HG02798 (cell line): Measurements from ENCODE around the gene CREB3L1.

Experiments used
- ATAC-seq: cut with Tn5 transposase; IDR thresholded peaks from one replicate; pipeline ENCODE4 v1.9.1; 2021; ENCODE audit warnings: mild to moderate bottlenecking; ENCODE audit not compliant: unreplicated experiment, poor library complexity

The CREB3L1 gene

GRCh38 chr11:46338988-46339666, 61.7 kb downstream of the CREB3L1 start:
- no peak for ATAC-seq

GRCh38 chr11:46339816-46340215, 62.4 kb downstream of the CREB3L1 start:
- no peak for ATAC-seq

GRCh38 chr11:46341454-46341853, 64.0 kb downstream of the CREB3L1 start:
- ATAC-seq = no peak

GRCh38 chr11:46342239-46342638, 64.8 kb downstream of the CREB3L1 start:
- ATAC-seq = no peak

GRCh38 chr11:46343520-46343919, 66.1 kb downstream of the CREB3L1 start:
- ATAC-seq = no peak

- ATAC-seq = no peak
These were observed 67.7 kb downstream of the CREB3L1 start for GRCh38 chr11:46345131-46345597.

- no peak for ATAC-seq
These were observed 68.5 kb downstream of the CREB3L1 start for GRCh38 chr11:46345881-46346484.

- ATAC-seq = peak; percentile 81
These were observed 69.6 kb downstream of the CREB3L1 start, which contains the start of gene DGKZ for GRCh38 chr11:46346886-46347636. Gene DGKZ (plus strand): TSS chr11:46347463. CDS start chr11:46347660, 197 bp downstream.

GRCh38 chr11:46347637-46348311, 70.3 kb downstream of the CREB3L1 start:
- ATAC-seq = no peak

GRCh38 chr11:46348566-46349401, 71.3 kb downstream of the CREB3L1 start:
- no peak for ATAC-seq

- no peak for ATAC-seq
These were observed 73.2 kb downstream of the CREB3L1 start for GRCh38 chr11:46350695-46351094.

- ATAC-seq = no peak
These were observed 73.7 kb downstream of the CREB3L1 start for GRCh38 chr11:46351148-46351547.

- no peak for ATAC-seq
These were observed 74.1 kb downstream of the CREB3L1 start for GRCh38 chr11:46351606-46352005.

- ATAC-seq = no peak
These were observed 74.8 kb downstream of the CREB3L1 start for GRCh38 chr11:46352063-46352841.

GRCh38 chr11:46353698-46354097, 76.2 kb downstream of the CREB3L1 start:
- no peak for ATAC-seq

GRCh38 chr11:46356924-46357482, 79.5 kb downstream of the CREB3L1 start:
- no peak for ATAC-seq

- ATAC-seq = no peak
These were observed 80.0 kb downstream of the CREB3L1 start for GRCh38 chr11:46357483-46357936.

GRCh38 chr11:46359953-46360352, 82.5 kb downstream of the CREB3L1 start:
- no peak for ATAC-seq

GRCh38 chr11:46360878-46361277, 83.4 kb downstream of the CREB3L1 start:
- no peak for ATAC-seq
